Fibroblast of upper back skin (primary cell): ENCODE measurements around the gene FDX2.
"Not testable (repeated sequence)": the region's sequence is repeated elsewhere in the genome, so short reads cannot be mapped to it uniquely, and the experiment has no call there.

Experiments
- DNase-seq: peaks from one replicate; pipeline ENCODE4 v3.0.0-alpha.2; 2013

The FDX2 gene

GRCh38 chr19:10282043-10282442 lies 33.8 kb downstream of the FDX2 start:
- not testable (repeated sequence) for DNase-seq

GRCh38 chr19:10279737-10280442 lies 35.9 kb downstream of the FDX2 start:
- DNase-seq = no peak

- DNase-seq = no peak
These were observed 36.9 kb downstream of the FDX2 start for GRCh38 chr19:10278935-10279334.

GRCh38 chr19:10277795-10278589 lies 37.8 kb downstream of the FDX2 start:
- DNase-seq = no peak

GRCh38 chr19:10274589-10274988 lies 41.2 kb downstream of the FDX2 start:
- no peak for DNase-seq

- no peak for DNase-seq
These were observed 44.2 kb downstream of the FDX2 start for GRCh38 chr19:10271543-10272086.

GRCh38 chr19:10270616-10271394 lies 45.0 kb downstream of the FDX2 start, which contains the start of gene ICAM1:
ICAM1 (plus strand) TSS chr19:10271120; CDS start chr19:10271160, 40 bp downstream.
- peak; percentile 35 for DNase-seq

GRCh38 chr19:10270180-10270615 lies 45.6 kb downstream of the FDX2 start:
- DNase-seq = no peak

- peak; percentile 63 for DNase-seq
These were observed 46.3 kb downstream of the FDX2 start for GRCh38 chr19:10269333-10270179.

- DNase-seq = no peak
These were observed 47.7 kb downstream of the FDX2 start for GRCh38 chr19:10268071-10268470.

GRCh38 chr19:10266706-10267105 lies 49.1 kb downstream of the FDX2 start:
- DNase-seq = no peak

- peak; percentile 69 for DNase-seq
These were observed 53.0 kb downstream of the FDX2 start for GRCh38 chr19:10262771-10263170.

GRCh38 chr19:10260141-10260584 lies 55.7 kb downstream of the FDX2 start:
- no peak for DNase-seq
